Prostate gland (tissue), 2 donors: ENCODE results near the gene CASQ1.

ENCODE experiments used
- POLR2AphosphoS5 ChIP-seq: sonication (generic); formaldehyde crosslinking; IDR thresholded peaks from one replicate; pipeline ENCODE4 v1.6.1; 2017; ENCODE audit warnings: antibody characterized with exemption
- TF ChIP-seq, protein P1 (sequence below), 4 experiments: fragments of 200-600 bp in 2 of 4; fragments of 450-650 bp in 2 of 4; sonication (generic) in 2 of 4; IDR thresholded peaks; 1 replicate in 3 of 4; 2 replicates in 1 of 4; pipeline ENCODE4 v1.5.1; 2016 to 2019; ENCODE audit warnings: antibody characterized with exemption in 4 of 4, mild to moderate bottlenecking in 2 of 4, moderate library complexity in 2 of 4

DNA sequence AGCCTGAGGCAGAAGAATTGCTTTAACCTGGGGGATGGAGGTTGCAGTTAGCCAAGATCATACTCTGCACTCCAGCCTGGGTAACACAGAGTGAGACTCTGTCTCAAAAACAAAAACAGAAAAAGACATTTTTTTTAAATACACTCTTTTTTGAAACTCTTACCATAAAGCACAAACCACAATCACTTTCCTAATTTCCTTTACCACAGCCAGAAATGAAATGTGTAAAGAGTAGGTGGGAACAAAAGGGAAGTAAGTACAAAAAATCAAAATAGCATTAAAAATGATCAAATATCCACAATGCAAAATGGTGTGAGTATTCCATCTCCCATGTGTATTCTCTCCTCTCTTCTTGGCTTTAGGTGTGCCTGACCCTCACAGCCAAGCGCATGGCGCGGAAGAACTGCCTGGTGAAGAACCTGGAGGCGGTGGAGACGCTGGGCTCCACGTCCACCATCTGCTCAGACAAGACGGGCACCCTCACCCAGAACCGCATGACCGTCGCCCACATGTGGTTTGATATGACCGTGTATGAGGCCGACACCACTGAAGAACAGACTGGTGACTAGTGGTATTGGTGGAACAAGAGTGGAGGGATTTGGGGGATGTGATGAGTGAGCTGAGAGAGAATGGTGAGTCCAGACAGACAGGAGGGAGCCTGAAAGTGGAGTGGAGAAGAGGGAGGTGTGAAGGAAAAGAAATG is 24.1 kb upstream of the CASQ1 start:
- TF ChIP-seq, protein P1, sequence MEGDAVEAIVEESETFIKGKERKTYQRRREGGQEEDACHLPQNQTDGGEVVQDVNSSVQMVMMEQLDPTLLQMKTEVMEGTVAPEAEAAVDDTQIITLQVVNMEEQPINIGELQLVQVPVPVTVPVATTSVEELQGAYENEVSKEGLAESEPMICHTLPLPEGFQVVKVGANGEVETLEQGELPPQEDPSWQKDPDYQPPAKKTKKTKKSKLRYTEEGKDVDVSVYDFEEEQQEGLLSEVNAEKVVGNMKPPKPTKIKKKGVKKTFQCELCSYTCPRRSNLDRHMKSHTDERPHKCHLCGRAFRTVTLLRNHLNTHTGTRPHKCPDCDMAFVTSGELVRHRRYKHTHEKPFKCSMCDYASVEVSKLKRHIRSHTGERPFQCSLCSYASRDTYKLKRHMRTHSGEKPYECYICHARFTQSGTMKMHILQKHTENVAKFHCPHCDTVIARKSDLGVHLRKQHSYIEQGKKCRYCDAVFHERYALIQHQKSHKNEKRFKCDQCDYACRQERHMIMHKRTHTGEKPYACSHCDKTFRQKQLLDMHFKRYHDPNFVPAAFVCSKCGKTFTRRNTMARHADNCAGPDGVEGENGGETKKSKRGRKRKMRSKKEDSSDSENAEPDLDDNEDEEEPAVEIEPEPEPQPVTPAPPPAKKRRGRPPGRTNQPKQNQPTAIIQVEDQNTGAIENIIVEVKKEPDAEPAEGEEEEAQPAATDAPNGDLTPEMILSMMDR (IDR thresholded peaks at IDR 0.05), result no peak
- no peak for TF ChIP-seq POLR2AphosphoS5
